ENCODE results near the gene SLC39A11. TPM values are rescaled to one million over a fixed set of nuclear protein-coding genes. Genes with fewer than 3 reads are reported as not detected.

Gene SLC39A11
- total RNA-seq, 1 experiment from 2014 or later = 15.2 TPM

GRCh38 chr17:72891627-72892026 is 200.9 kb downstream of the SLC39A11 start:
- Histone ChIP-seq H3K79me2 (ENCODE audit: insufficient read depth, low read length) (no peaks in the 10 kb centered on the region), H3K9me3 (ENCODE audit: control insufficient read depth, low read depth, low read length) (no peaks in the 10 kb centered on the region), H3K9ac (ENCODE audit: extremely low read depth, insufficient read length, low read length) (no peak overlapping the region), H4K5ac (ENCODE audit: insufficient read length, low read depth, low read length) (no peak overlapping the region), H3K56ac (ENCODE audit: insufficient read length, low read depth, low read length) (no peak overlapping the region), H3K4me2 (ENCODE audit: insufficient read depth, insufficient read length, low read length) (no peak overlapping the region), H2AFZ (ENCODE audit: low read length) (no peak overlapping the region), H3K4me1 (ENCODE audit: insufficient read depth, low read length) (no peaks in the 10 kb centered on the region), H3K14ac (ENCODE audit: insufficient read depth, low read length) (no peak overlapping the region), H4K20me1 (ENCODE audit: control insufficient read depth, insufficient read depth, insufficient read length) (no peaks in the 10 kb centered on the region), H3K23ac (ENCODE audit: insufficient read length, low read depth, low read length) (no peak overlapping the region), H2BK5ac (ENCODE audit: insufficient read length, low read length) (no peak overlapping the region), H3K27ac (ENCODE audit: insufficient read length, low read depth, low read length) (no peak overlapping the region), H3K79me1 (ENCODE audit: insufficient read depth, low read depth, low read length, poor library complexity, severe bottlenecking) (no peaks in the 10 kb centered on the region), H2BK120ac (ENCODE audit: low read depth, low read length, poor library complexity, severe bottlenecking) (no peak overlapping the region), H3K18ac (ENCODE audit: insufficient read length, low read depth, low read length) (no peak overlapping the region), H3K23me2 (ENCODE audit: insufficient read length, low read depth, low read length, poor library complexity, severe bottlenecking) (no peaks in the 10 kb centered on the region), H2AK5ac (ENCODE audit: insufficient read length, low read length) (no peak overlapping the region), H2BK20ac (ENCODE audit: low read depth, low read length, poor library complexity, severe bottlenecking) (no peak overlapping the region), H3T11ph (ENCODE audit: low read length) (no peak overlapping the region), H4K91ac (ENCODE audit: insufficient read length, low read depth, low read length) (no peak overlapping the region), H3K27me3 (ENCODE audit: insufficient read depth, low read length) (no peaks in the 10 kb centered on the region), H4K8ac (replicated peaks; ENCODE audit: insufficient read length, low read depth, low read length) (no peak overlapping the region), H3K4ac (ENCODE audit: low read depth, low read length) (no peak overlapping the region), H2BK12ac (ENCODE audit: insufficient read length, low read depth, low read length) (no peak overlapping the region), H2BK15ac (ENCODE audit: low read depth, low read length) (no peak overlapping the region)
- Mint-ChIP-seq H3K36me3 (ENCODE audit: insufficient read depth in 1 of 3, low read depth in 3 of 3) (no peaks in the 10 kb centered on the region; a peak in 1 of 7 replicates), H3K27ac (peak overlapping the region in 1 of 3 experiments; percentile 60; a peak in 3 of 7 replicates), H3K4me3 (no peak overlapping the region), H3K4me1 (no peaks in the 10 kb centered on the region), H3K27me3 (ENCODE audit: low read depth) (no peaks in the 10 kb centered on the region), H3K9me3 (no peaks in the 10 kb centered on the region)
- no peak for DNase-seq
- no CpG with 5 or more reads among the region's 2 CpGs for WGBS (ENCODE audit: extremely low coverage, insufficient read length, low lambda C conversion rate)
- no peak for TF ChIP-seq CTCF (conservative IDR thresholded peaks at IDR 0.05)
